H9 (cell line): Measurements from ENCODE around the gene NPAS2. TPM values are rescaled to one million over a fixed set of nuclear protein-coding genes. Genes with fewer than 3 reads are reported as not detected.

Source experiments
- DNase-seq: peaks from one replicate; pipeline ENCODE4 v3.0.0-alpha.2; 2017
- H2AFZ ChIP-seq: one replicate; pipeline ENCODE4 v1.6.1; 2013; ENCODE audit warnings: mild to moderate bottlenecking, low read length, control low read depth, moderate library complexity
- H2AK5ac ChIP-seq: 2 replicates; pipeline ENCODE4 v1.6.1; 2013; ENCODE audit warnings: low read length, control low read depth, mixed read lengths; ENCODE audit not compliant: insufficient read length
- H2BK120ac ChIP-seq: one replicate; pipeline ENCODE4 v1.6.1; 2013; ENCODE audit warnings: low read depth, mild to moderate bottlenecking, low read length, control low read depth, inconsistent platforms; ENCODE audit not compliant: poor library complexity, severe bottlenecking
- H2BK12ac ChIP-seq: 2 replicates; pipeline ENCODE4 v1.6.1; 2013; ENCODE audit warnings: low read length, control low read depth, mixed read lengths, low read depth; ENCODE audit not compliant: insufficient read length
- H2BK15ac ChIP-seq: 2 replicates; pipeline ENCODE4 v1.6.1; 2013; ENCODE audit warnings: low read depth, low read length, control low read depth
- H2BK20ac ChIP-seq: one replicate; pipeline ENCODE4 v1.6.1; 2013; ENCODE audit warnings: low read depth, mild to moderate bottlenecking, low read length, control low read depth, inconsistent platforms; ENCODE audit not compliant: poor library complexity, severe bottlenecking
- H2BK5ac ChIP-seq: 2 replicates; pipeline ENCODE4 v1.6.1; 2013; ENCODE audit warnings: low read length, control low read depth, mixed read lengths; ENCODE audit not compliant: insufficient read length
- H3K14ac ChIP-seq: 2 replicates; pipeline ENCODE4 v1.6.1; 2013; ENCODE audit warnings: low read length, control low read depth; ENCODE audit not compliant: insufficient read depth
- H3K18ac ChIP-seq: 2 replicates; pipeline ENCODE4 v1.6.1; 2013; ENCODE audit warnings: low read depth, mild to moderate bottlenecking, mixed read lengths, low read length, control low read depth; ENCODE audit not compliant: insufficient read length
- H3K23ac ChIP-seq: 2 replicates; pipeline ENCODE4 v1.6.1; 2013; ENCODE audit warnings: low read length, control low read depth, mixed read lengths, low read depth; ENCODE audit not compliant: insufficient read length
- H3K23me2 ChIP-seq: 2 replicates; pipeline ENCODE4 v1.6.1; 2013; ENCODE audit warnings: low read depth, mild to moderate bottlenecking, mixed read lengths, low read length, control low read depth; ENCODE audit not compliant: insufficient read length, poor library complexity, severe bottlenecking
- H3K27ac ChIP-seq: 2 replicates; pipeline ENCODE4 v1.5.1; 2013; ENCODE audit warnings: low read length, control low read depth, mixed read lengths, low read depth; ENCODE audit not compliant: insufficient read length
- H3K27me3 ChIP-seq: 2 replicates; pipeline ENCODE4 v1.6.1; 2013; ENCODE audit warnings: low read length, control low read depth, inconsistent platforms; ENCODE audit not compliant: insufficient read depth
- H3K4ac ChIP-seq: 2 replicates; pipeline ENCODE4 v1.6.1; 2013; ENCODE audit warnings: low read depth, mild to moderate bottlenecking, control low read depth, inconsistent platforms, low read length, moderate library complexity
- H3K4me1 ChIP-seq: 2 replicates; pipeline ENCODE4 v1.6.1; 2013; ENCODE audit warnings: low read length, control low read depth, inconsistent platforms; ENCODE audit not compliant: insufficient read depth
- H3K4me2 ChIP-seq: 2 replicates; pipeline ENCODE4 v1.6.1; 2013; ENCODE audit warnings: low read length, control low read depth, mixed read lengths; ENCODE audit not compliant: insufficient read length, insufficient read depth
- H3K56ac ChIP-seq: 2 replicates; pipeline ENCODE4 v1.6.1; 2013; ENCODE audit warnings: low read depth, mild to moderate bottlenecking, mixed read lengths, low read length, control low read depth; ENCODE audit not compliant: insufficient read length
- H3K79me1 ChIP-seq: 2 replicates; pipeline ENCODE4 v1.6.1; 2013; ENCODE audit warnings: low read depth, mild to moderate bottlenecking, moderate library complexity, low read length, control low read depth, inconsistent platforms; ENCODE audit not compliant: insufficient read depth, poor library complexity, severe bottlenecking
- H3K79me2 ChIP-seq: 2 replicates; pipeline ENCODE4 v1.6.1; 2013; ENCODE audit warnings: low read length, control low read depth, inconsistent platforms; ENCODE audit not compliant: insufficient read depth
- H3K9ac ChIP-seq: 2 replicates; pipeline ENCODE4 v1.6.1; 2013; ENCODE audit warnings: low read length, control low read depth, mixed read lengths; ENCODE audit not compliant: insufficient read length; ENCODE audit errors: extremely low read depth
- H3K9me3 ChIP-seq: one replicate; pipeline ENCODE4 v1.6.1; 2013; ENCODE audit warnings: low read depth, low read length, inconsistent platforms; ENCODE audit not compliant: control insufficient read depth
- H3T11ph ChIP-seq: one replicate; pipeline ENCODE4 v1.6.1; 2013; ENCODE audit warnings: mild to moderate bottlenecking, low read length, control low read depth, inconsistent platforms
- H4K20me1 ChIP-seq: one replicate; pipeline ENCODE4 v1.6.1; 2013; ENCODE audit not compliant: control insufficient read depth, insufficient read length, insufficient read depth
- H4K5ac ChIP-seq: 2 replicates; pipeline ENCODE4 v1.6.1; 2013; ENCODE audit warnings: low read depth, mild to moderate bottlenecking, mixed read lengths, low read length, control low read depth; ENCODE audit not compliant: insufficient read length
- H4K8ac ChIP-seq: replicated peaks from 2 replicates; pipeline ENCODE4 v1.6.1; 2013; ENCODE audit warnings: low read length, control low read depth, mixed read lengths, low read depth; ENCODE audit not compliant: insufficient read length
- H4K91ac ChIP-seq: 2 replicates; pipeline ENCODE4 v1.6.1; 2013; ENCODE audit warnings: low read depth, mild to moderate bottlenecking, moderate library complexity, mixed read lengths, low read length, control low read depth; ENCODE audit not compliant: insufficient read length
- H3K27ac Mint-ChIP-seq, 3 experiments: 2 replicates in 2 of 3; 3 replicates in 1 of 3; pipeline ENCODE4 v1.8.0; 2020 to 2021; ENCODE audit warnings: mixed read lengths in 3 of 3, mild to moderate bottlenecking in 1 of 3, moderate library complexity in 1 of 3
- H3K27me3 Mint-ChIP-seq: 2 replicates; pipeline ENCODE4 v1.8.0; 2021; ENCODE audit warnings: low read depth, mild to moderate bottlenecking, moderate library complexity, mixed read lengths
- H3K36me3 Mint-ChIP-seq, 3 experiments: 2 replicates in 2 of 3; 3 replicates in 1 of 3; pipeline ENCODE4 v1.8.0; 2020 to 2021; ENCODE audit warnings: low read depth in 3 of 3, mixed read lengths in 3 of 3; ENCODE audit not compliant: insufficient read depth in 1 of 3
- H3K4me1 Mint-ChIP-seq, 2 experiments: 2 replicates each; pipeline ENCODE4 v1.8.0; 2020; ENCODE audit warnings: mixed read lengths in 2 of 2
- H3K4me3 Mint-ChIP-seq, 2 experiments: 2 replicates in 1 of 2; 3 replicates in 1 of 2; pipeline ENCODE4 v1.8.0; 2020 to 2021; ENCODE audit warnings: mild to moderate bottlenecking in 2 of 2, mixed read lengths in 2 of 2, moderate library complexity in 1 of 2
- H3K9me3 Mint-ChIP-seq, 2 experiments: 2 replicates in 1 of 2; 3 replicates in 1 of 2; pipeline ENCODE4 v1.8.0; 2020; ENCODE audit warnings: mild to moderate bottlenecking in 2 of 2, mixed read lengths in 2 of 2, moderate library complexity in 1 of 2
- WGBS: extraction: QIAGEN DNeasy Blood & Tissue Kit; methylation state at CpG from one replicate; pipeline ENCODE4 v1.1.7; 2013; ENCODE audit warnings: missing lambda C conversion rate, low lambda C conversion rate, mixed read lengths; ENCODE audit not compliant: insufficient read length; ENCODE audit errors: extremely low coverage; 5-methylcytosine and 5-hydroxymethylcytosine counted together
- total RNA-seq: library from RNA; stranded (reverse); gene quantifications from 2 replicates; pipeline ENCODE4 v1.2.1, GENCODE V29; 2021
- TF ChIP-seq, protein P1 (sequence below): fragments of 200-600 bp; sonication (generic); conservative IDR thresholded peaks from 3 replicates; pipeline ENCODE4 v1.8.0; 2021; ENCODE audit warnings: antibody characterized with exemption, mild to moderate bottlenecking

Gene NPAS2
- total RNA-seq, 1 experiment from 2014 or later, result 1.3 TPM

DNA sequence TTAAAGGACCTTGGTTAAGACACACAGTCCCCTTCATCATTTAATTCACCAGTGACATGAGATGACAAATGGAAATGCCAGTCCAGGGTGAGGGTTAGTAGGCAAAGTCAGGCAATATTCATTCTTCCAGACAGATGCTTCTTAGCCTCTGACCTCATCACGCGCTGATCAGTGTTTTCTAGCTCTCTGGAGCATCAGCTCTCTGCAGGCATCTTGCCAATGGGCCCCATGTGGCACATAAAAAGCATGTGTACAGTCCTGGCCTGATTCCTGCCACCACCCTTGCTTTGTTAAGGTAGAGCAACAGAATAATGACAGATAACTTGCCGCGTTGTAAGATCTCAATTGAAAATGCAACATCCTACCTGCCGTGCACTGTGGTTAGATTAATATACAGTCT, 20.3 kb upstream of the NPAS2 start:
- no peak overlapping the region for H2AK5ac ChIP-seq
- no peaks in the 10 kb centered on the region for H3K4me1 ChIP-seq
- no peak overlapping the region for H4K5ac ChIP-seq
- no peaks in the 10 kb centered on the region for H3K9me3 ChIP-seq
- DNase-seq, result no peak
- H2AFZ ChIP-seq, result no peak overlapping the region
- Mint-ChIP-seq H3K27me3 (peaks cover 11% of the 10 kb centered on the region), H3K9me3 (no peaks in the 10 kb centered on the region), H3K4me1 (no peaks in the 10 kb centered on the region), H3K36me3 (no peaks in the 10 kb centered on the region), H3K4me3 (no peak overlapping the region), H3K27ac (no peak overlapping the region)
- no peak overlapping the region for H3T11ph ChIP-seq
- H4K8ac ChIP-seq, result no peak overlapping the region
- TF ChIP-seq, protein P1, sequence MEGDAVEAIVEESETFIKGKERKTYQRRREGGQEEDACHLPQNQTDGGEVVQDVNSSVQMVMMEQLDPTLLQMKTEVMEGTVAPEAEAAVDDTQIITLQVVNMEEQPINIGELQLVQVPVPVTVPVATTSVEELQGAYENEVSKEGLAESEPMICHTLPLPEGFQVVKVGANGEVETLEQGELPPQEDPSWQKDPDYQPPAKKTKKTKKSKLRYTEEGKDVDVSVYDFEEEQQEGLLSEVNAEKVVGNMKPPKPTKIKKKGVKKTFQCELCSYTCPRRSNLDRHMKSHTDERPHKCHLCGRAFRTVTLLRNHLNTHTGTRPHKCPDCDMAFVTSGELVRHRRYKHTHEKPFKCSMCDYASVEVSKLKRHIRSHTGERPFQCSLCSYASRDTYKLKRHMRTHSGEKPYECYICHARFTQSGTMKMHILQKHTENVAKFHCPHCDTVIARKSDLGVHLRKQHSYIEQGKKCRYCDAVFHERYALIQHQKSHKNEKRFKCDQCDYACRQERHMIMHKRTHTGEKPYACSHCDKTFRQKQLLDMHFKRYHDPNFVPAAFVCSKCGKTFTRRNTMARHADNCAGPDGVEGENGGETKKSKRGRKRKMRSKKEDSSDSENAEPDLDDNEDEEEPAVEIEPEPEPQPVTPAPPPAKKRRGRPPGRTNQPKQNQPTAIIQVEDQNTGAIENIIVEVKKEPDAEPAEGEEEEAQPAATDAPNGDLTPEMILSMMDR, result no peak
- no peak overlapping the region for H3K23ac ChIP-seq
- H4K20me1 ChIP-seq, result no peaks in the 10 kb centered on the region
- no peak overlapping the region for H3K27ac ChIP-seq
- no CpG with 5 or more reads among the region's 5 CpGs for WGBS
- H3K18ac ChIP-seq, result no peak overlapping the region
- no peak overlapping the region for H3K4me2 ChIP-seq
- H2BK5ac ChIP-seq, result no peak overlapping the region
- H3K27me3 ChIP-seq, result no peaks in the 10 kb centered on the region
- no peak overlapping the region for H3K14ac ChIP-seq
- H2BK12ac ChIP-seq, result no peak overlapping the region
- H2BK15ac ChIP-seq, result no peak overlapping the region
- no peak overlapping the region for H4K91ac ChIP-seq
- H3K23me2 ChIP-seq, result no peaks in the 10 kb centered on the region
- no peaks in the 10 kb centered on the region for H3K79me2 ChIP-seq
- no peak overlapping the region for H2BK120ac ChIP-seq
- no peaks in the 10 kb centered on the region for H3K79me1 ChIP-seq
- no peak overlapping the region for H3K56ac ChIP-seq
- H3K9ac ChIP-seq, result no peak overlapping the region
- H3K4ac ChIP-seq, result no peak overlapping the region
- H2BK20ac ChIP-seq, result no peak overlapping the region
